ENCODE results near the gene C1orf167. TPM values are rescaled to one million over a fixed set of nuclear protein-coding genes. Genes with fewer than 3 reads are reported as not detected.

C1orf167 gene
- total and polyA plus RNA-seq, 2 of the 8 experiments (the other 6 are each of a cell fraction or from before 2014, with no cell fraction given), result 0.70 to 1.3 TPM

DNA sequence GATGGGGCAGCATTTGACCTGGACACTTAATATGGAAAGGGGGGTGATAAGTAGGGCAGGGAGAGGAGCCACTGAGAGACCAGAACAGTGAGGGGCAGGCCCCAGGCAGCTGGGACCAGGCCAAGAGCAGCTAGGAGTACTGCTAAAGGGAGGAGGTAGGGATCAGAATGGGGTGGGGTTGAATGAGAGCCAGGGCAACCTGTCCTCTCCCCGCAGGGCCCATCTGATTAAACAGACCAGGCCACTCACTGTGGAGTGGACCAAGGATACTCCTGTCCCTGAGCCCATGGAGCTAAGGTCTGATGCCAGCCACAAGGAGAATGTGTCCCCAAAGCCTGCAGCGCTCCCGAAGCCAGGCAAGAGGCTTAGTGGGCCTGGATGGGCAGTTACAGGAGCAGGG, 2.1 kb downstream of the C1orf167 start:
- H2AFZ ChIP-seq (ENCODE audit: low read length), result no peak overlapping the region
- H2BK12ac ChIP-seq (ENCODE audit: low read depth, low read length), result no peak overlapping the region
- 98% methylated on average over 3 of the region's 3 CpGs; no CpG with 5 or more reads in 1 of the 2 experiments for WGBS, 2 experiments (ENCODE audit: extremely low coverage in 1 of 2, insufficient coverage in 1 of 2, insufficient read length in 1 of 2, insufficient replicate concordance in 2 of 2, low coverage in 1 of 2, low lambda C conversion rate in 2 of 2, missing lambda C conversion rate in 1 of 2)
- no peaks in the 10 kb centered on the region for H3K79me1 ChIP-seq (ENCODE audit: low read depth, low read length)
- peaks cover 3% of the 10 kb centered on the region; the same call in 1 of the 2 replicates for H3K23me2 ChIP-seq (ENCODE audit: low read depth, low read length)
- no peak for FAIRE-seq
- no peak overlapping the region for H4K5ac ChIP-seq (ENCODE audit: insufficient read length, low read depth, low read length)
- H3K36me3 ChIP-seq (ENCODE audit: control insufficient read depth in 2 of 4, insufficient read depth in 4 of 4, low read length in 3 of 4), result no peaks in the 10 kb centered on the region
- no peak overlapping the region for H2BK120ac ChIP-seq (replicated peaks; ENCODE audit: low read depth, low read length)
- H3K4me2 ChIP-seq (ENCODE audit: insufficient read depth in 1 of 2, low read depth in 2 of 2, low read length in 2 of 2), result no peak overlapping the region
- no peak overlapping the region for H3K4me3 ChIP-seq (ENCODE audit: extremely low read depth in 1 of 4, insufficient read depth in 2 of 4, low read depth in 3 of 4, low read length in 4 of 4)
- peaks cover 0 to 5% of the 10 kb centered on the region in 2 experiments; a peak in 1 of 4 replicates for H3K9me3 ChIP-seq (ENCODE audit: insufficient read depth in 2 of 2, low read depth in 1 of 2, low read length in 1 of 2)
- no peak overlapping the region for H2BK20ac ChIP-seq (ENCODE audit: low read length)
- H3K27ac ChIP-seq (ENCODE audit: low read depth, low read length), result no peak overlapping the region
- ChIA-PET CTCF (ENCODE audit: partially characterized antibody) (interaction anchor here (1.3 to 3.4 kb wide), 2 partner anchors 22 to 71 kb away, joined by 3 to 21 read pairs; no protein-coding TSS in a partner anchor), POLR2A (ENCODE audit: partially characterized antibody) (interaction anchor here (0.7 to 4.3 kb wide), 2 partner anchors 11 to 67 kb away, joined by 3 to 21 read pairs; no protein-coding TSS in a partner anchor)
- H3K27me3 ChIP-seq (replicated peaks in 1 of 4; ENCODE audit: control insufficient read depth in 3 of 4, extremely low read depth in 1 of 4, insufficient read depth in 3 of 4, low read length in 3 of 4), result peaks cover 7 to 40% (median 30%) of the 10 kb centered on the region in 4 experiments
- no peak overlapping the region for H4K8ac ChIP-seq (ENCODE audit: extremely low read depth, insufficient read depth, low read length)
- H2BK5ac ChIP-seq (ENCODE audit: low read depth, low read length), result no peak overlapping the region
- no peak overlapping the region for H3K9ac ChIP-seq (replicated peaks in 1 of 4; ENCODE audit: extremely low read depth in 1 of 4, low read depth in 3 of 4, low read length in 3 of 4)
- H3K4ac ChIP-seq (replicated peaks; ENCODE audit: insufficient read length, low read depth, low read length), result no peak overlapping the region
- no peak overlapping the region for H3K18ac ChIP-seq (ENCODE audit: extremely low read depth, low read length)
- H2AK5ac ChIP-seq (ENCODE audit: low read depth, low read length), result no peak overlapping the region
- H4K20me1 ChIP-seq (replicated peaks in 1 of 2; ENCODE audit: control insufficient read depth in 1 of 2, insufficient read depth in 2 of 2, low read length in 2 of 2), result no peaks in the 10 kb centered on the region
- no peaks in the 10 kb centered on the region for H3K79me2 ChIP-seq (ENCODE audit: control insufficient read depth in 1 of 2, insufficient read depth in 2 of 2, low read length in 2 of 2)
- H3K23ac ChIP-seq (ENCODE audit: insufficient read length), result no peak overlapping the region
- H3K4me1 ChIP-seq (replicated peaks in 1 of 4; ENCODE audit: control insufficient read depth in 3 of 4, insufficient read depth in 4 of 4, low read length in 3 of 4), result peaks cover 0 to 16% (median 10%) of the 10 kb centered on the region in 4 experiments; a peak in 6 of 7 replicates
- no peak overlapping the region for H3K56ac ChIP-seq (replicated peaks; ENCODE audit: insufficient read length, low read depth, low read length)
- H2BK15ac ChIP-seq (ENCODE audit: low read length), result no peak overlapping the region; the same call in 1 of the 2 replicates
- no peak overlapping the region for H4K91ac ChIP-seq (replicated peaks; ENCODE audit: insufficient read length, low read length)
- no peak for DNase-seq (ENCODE audit: low read depth in 1 of 2, low spot score in 2 of 2)
- no peak overlapping the region for H3K14ac ChIP-seq (ENCODE audit: insufficient read length)
- TF ChIP-seq SIN3A (conservative IDR thresholded peaks at IDR 0.05 in 1 of 2, IDR thresholded peaks at IDR 0.05 in 1 of 2; ENCODE audit: low read depth in 1 of 2, low read length in 2 of 2) (no peak), BCL11A (IDR thresholded peaks at IDR 0.05; ENCODE audit: low read depth in 2 of 2, low read length in 2 of 2) (no peak), JUND (IDR thresholded peaks at IDR 0.05; ENCODE audit: low read length) (no peak), POLR2A (IDR thresholded peaks at IDR 0.05; ENCODE audit: control extremely low read depth in 1 of 2, low read depth in 2 of 2, low read length in 2 of 2) (no peak), SIX5 (IDR thresholded peaks at IDR 0.05; ENCODE audit: low read depth, low read length) (no peak), NANOG (IDR thresholded peaks at IDR 0.05; ENCODE audit: insufficient read depth, low read depth, low read length, poor library complexity, severe bottlenecking) (no peak), CHD2 (IDR thresholded peaks at IDR 0.05; ENCODE audit: low read length) (no peak), CEBPB (IDR thresholded peaks at IDR 0.05; ENCODE audit: low read depth, low read length) (no peak), SIRT6 (IDR thresholded peaks at IDR 0.05; ENCODE audit: low read length) (no peak), PHF8 (conservative IDR thresholded peaks at IDR 0.05; ENCODE audit: low read depth, low read length) (no peak), JUN (IDR thresholded peaks at IDR 0.05; ENCODE audit: low read depth, low read length) (no peak), SP1 (IDR thresholded peaks at IDR 0.05; ENCODE audit: low read depth, low read length) (no peak)
